ENCODE measurements around the gene MTA1.

MTA1 gene

DNA sequence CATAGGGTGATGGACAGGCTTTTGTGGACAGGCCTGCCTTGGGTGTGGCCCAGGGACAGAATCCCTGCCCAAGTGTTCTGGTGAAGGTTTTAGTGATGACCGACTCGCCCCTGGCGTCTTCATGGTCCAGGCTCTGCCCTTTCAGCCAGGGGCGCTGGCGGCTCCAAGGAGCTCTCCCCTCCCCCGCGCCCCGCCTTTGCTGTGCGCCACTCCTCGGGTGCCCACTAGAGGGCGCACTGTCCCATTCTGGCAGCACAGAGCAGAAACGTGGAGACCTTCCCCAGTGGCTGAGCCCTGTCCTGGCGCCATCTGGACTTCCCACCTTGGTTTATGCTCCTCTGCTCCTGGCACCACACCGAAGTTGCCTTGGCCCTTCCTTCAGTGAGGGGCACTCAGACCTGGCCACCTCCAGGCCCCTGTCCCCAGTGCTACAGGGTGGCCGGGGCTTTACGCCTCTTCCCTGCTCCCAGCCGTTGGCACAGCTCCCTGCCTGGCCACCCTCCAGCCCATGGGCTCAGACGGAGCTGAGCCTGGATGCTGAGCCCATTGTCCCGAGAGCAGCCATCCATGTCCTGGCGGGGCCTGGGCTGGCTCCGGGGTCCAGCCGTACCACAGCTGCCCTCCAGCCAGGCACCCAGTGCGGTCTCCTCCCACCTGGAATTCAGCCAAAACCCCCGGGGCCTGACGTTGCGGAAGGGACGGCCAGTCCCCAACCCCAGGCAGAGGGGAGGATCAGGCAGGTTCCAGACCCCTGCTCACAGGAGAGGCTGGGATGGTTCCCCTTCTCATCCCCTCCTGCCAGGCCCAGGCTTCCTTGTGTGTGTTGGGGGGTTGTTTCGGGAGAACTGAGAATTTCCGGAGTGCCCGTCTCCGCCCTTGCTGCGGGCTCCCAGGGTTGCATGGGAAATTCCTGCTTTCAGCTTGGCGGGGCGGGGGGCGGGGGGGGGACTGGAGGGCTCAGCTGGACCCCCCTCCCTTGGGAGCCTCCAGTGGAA lies 61.5 kb downstream of the MTA1 start:
- POLR2A ChIA-PET = interaction anchor here (0.5 to 2.0 kb wide), 4 partner anchors 9 to 460 kb away, joined by 3 to 17 read pairs (median 4); partner anchors contain the start of gene CDCA4
- CTCF ChIA-PET = interaction anchor here (0.6 to 3.2 kb wide), 43 partner anchors 10 to 803 kb away, joined by 3 to 87 read pairs (median 4); partner anchors contain the start of gene TEDC1
- H3K4me3 ChIP-seq (ENCODE audit: low read depth, low read length) = peak overlapping the region; percentile 65
- DNase-seq (ENCODE audit: low read depth, low spot score) = peak; percentile 28
- TF ChIP-seq, protein P1, sequence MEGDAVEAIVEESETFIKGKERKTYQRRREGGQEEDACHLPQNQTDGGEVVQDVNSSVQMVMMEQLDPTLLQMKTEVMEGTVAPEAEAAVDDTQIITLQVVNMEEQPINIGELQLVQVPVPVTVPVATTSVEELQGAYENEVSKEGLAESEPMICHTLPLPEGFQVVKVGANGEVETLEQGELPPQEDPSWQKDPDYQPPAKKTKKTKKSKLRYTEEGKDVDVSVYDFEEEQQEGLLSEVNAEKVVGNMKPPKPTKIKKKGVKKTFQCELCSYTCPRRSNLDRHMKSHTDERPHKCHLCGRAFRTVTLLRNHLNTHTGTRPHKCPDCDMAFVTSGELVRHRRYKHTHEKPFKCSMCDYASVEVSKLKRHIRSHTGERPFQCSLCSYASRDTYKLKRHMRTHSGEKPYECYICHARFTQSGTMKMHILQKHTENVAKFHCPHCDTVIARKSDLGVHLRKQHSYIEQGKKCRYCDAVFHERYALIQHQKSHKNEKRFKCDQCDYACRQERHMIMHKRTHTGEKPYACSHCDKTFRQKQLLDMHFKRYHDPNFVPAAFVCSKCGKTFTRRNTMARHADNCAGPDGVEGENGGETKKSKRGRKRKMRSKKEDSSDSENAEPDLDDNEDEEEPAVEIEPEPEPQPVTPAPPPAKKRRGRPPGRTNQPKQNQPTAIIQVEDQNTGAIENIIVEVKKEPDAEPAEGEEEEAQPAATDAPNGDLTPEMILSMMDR (IDR thresholded peaks at IDR 0.05; ENCODE audit: insufficient read depth, low read length, missing control alignments) = peak; percentile 99

DNA sequence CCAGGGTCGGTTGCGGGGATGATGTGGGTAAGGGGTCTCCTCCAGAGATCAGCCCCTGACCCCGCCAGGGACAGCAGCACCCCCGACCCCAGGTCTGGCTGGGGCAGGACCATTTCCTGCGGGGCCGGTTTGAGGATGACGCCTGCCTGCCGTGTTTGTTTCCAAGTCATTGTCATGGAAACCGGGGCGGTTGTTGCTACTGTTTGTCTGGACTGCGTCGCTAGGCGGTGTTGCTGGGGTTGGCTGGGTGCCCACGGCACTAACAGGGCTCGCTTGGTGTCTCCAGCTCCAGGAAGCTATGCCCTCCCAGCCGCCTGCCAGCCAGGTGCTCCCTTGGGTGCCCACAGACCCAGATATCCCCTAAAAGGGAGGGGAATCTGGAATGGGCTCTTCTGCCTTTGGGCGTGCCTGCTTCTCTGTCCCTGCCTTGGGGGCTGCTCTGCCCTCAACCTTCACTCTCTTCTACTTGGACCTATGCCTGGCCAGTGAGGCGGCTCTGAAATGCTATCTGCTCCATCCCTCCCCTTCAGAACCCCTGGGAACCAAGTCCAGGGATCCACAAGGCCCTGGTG lies 62.3 kb downstream of the MTA1 start:
- CTCF ChIA-PET = interaction anchor here (0.7 to 3.2 kb wide), 15 partner anchors 9 to 123 kb away, joined by 3 to 87 read pairs (median 10); partner anchors contain the start of gene TEDC1
- POLR2A ChIA-PET = interaction anchor here (2.0 kb wide), 1 partner anchor 8 kb away, joined by 17 read pairs; no protein-coding TSS in a partner anchor
- TF ChIP-seq, protein P1 (IDR thresholded peaks at IDR 0.05; ENCODE audit: insufficient read depth, low read length, missing control alignments) = peak; percentile 12
- H3K4me3 ChIP-seq (ENCODE audit: low read depth, low read length) = peak overlapping the region; percentile 65
- DNase-seq (ENCODE audit: low read depth, low spot score) = peak; percentile 81

DNA sequence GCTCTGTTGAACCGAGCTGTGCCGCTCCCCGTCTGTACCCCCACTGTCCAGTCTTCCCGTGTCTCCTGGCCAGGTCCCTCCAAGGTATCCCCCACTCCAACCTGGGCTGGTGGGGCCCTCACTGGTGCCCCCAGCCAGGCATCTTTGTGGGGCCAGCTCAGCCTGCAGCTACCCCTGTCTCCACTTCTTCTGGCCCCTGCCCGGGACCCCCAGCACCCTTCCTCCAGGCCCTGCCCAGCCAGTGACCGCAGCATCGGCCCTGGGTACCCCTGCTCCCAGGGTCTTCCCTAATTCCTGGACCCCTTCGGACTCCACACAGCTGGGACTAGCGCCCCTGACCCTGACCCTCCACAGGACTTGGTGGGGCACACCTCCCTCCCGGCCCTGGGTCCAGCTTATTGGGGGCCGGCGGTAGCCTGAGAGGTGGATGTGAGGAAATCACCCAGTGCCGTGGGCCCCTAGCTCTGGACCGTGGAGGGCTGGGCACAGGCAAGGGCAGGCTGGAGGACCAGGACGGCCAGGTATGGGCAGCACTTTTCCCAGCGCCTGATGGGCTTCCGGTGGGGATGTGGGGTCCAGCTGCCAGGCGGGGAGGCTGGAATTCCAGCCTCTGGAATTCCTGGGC lies 63.0 kb downstream of the MTA1 start:
- POLR2A ChIA-PET = no interaction called here
- DNase-seq (ENCODE audit: low read depth, low spot score) = no peak
- TF ChIP-seq, protein P1 (IDR thresholded peaks at IDR 0.05; ENCODE audit: insufficient read depth, low read length, missing control alignments) = no peak
- CTCF ChIA-PET = interaction anchor here (0.9 to 3.2 kb wide), 9 partner anchors 8 to 112 kb away, joined by 4 to 87 read pairs (median 15); partner anchors contain the start of gene TEDC1
- H3K4me3 ChIP-seq (ENCODE audit: low read depth, low read length) = no peak overlapping the region

DNA sequence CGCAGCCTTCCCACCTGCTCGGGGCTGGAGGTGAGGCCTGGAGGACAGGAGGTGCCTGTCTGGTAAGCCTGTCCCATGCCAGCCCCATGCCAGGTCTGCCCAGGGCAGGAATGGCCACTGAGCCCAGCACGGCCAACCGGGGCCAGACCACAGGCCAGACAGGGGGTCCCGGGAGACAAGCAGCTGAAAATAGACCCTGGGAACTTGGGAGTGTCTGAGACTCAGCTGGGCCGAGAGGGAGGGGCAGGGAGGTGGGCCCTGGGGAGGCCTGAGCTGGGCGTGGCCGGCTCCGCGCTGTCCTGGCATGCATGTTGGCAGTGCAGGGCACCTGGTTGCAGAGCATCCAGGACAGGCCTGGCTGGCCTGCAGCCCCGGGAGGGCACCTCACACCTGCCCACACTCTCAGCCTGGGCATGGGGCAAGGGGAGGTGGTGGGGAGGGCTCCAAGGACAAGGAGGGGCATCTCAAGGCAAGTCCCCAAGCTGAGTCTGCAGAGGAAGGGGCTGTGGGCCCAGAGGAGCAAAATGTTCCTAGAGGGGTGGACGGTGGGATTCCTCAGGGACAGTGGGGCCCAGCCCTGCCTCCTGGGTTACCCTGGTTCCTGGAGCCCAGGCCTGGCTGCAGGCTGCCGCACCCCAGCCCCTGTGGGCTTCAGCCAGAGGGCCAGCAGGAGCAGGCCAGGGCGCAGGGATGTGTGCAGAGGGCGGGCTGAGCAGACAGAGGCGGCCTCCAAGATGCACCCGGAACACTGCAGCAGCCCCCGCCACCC lies 63.9 kb downstream of the MTA1 start:
- H3K4me3 ChIP-seq (ENCODE audit: low read depth, low read length) = no peak overlapping the region
- TF ChIP-seq, protein P1 (IDR thresholded peaks at IDR 0.05; ENCODE audit: insufficient read depth, low read length, missing control alignments) = no peak
- POLR2A ChIA-PET = no interaction called here
- DNase-seq (ENCODE audit: low read depth, low spot score) = no peak
- CTCF ChIA-PET = interaction anchor here (0.7 to 3.1 kb wide), 3 partner anchors 11 to 113 kb away, joined by 3 to 19 read pairs (median 3); no protein-coding TSS in a partner anchor

DNA sequence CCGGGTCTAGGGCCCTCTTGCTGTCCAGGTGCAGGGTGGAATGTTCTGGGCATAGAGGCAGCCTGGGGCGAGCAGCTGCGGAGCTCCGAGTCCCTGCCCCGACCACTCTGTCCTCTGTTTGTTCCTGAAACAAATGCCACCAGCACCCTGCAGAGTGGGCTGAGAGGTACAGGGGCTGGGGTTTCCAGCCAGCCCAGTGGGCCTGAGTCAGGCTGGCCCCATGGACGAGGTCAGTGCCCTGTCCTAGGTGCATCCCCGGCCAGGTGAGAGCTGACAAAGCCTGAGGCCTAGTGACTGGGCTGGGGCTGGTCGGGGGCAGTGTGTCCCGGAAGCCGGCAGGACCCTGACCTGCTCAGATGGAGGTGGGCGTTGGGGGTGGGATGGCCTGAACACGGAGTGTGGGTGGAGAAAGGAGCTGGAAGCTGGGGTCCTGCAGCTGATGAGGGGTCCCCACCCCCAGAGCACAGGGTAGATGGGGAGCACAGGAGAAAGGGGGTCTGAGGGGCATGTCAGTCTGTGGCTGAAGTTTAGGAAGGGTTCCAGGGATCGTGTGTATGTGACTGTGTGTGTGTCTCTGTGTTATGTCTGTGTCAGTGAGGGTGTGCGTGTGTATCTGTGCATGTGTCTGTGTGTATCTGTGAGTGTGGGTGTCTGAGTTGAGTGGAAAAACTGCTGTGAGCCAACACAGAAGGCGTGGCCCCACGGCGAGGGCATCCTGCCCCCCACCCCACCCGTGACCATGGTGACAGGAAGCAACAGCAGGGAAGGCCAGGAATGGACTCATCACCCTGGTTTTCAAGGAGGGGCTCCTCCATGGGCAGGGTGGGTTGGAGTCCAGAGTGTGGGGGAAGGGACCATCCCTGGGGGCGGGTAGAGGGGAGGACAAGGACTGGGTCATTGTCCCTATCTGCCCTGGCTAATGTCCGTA lies 64.7 kb downstream of the MTA1 start:
- ChIA-PET CTCF (interaction anchor here (0.7 to 1.2 kb wide), 2 partner anchors 12 to 36 kb away, joined by 3 read pairs; no protein-coding TSS in a partner anchor), POLR2A (no interaction called here)
- no peak for DNase-seq (ENCODE audit: low read depth, low spot score)
- H3K4me3 ChIP-seq (ENCODE audit: low read depth, low read length) = no peak overlapping the region
- TF ChIP-seq, protein P1 (IDR thresholded peaks at IDR 0.05; ENCODE audit: insufficient read depth, low read length, missing control alignments) = no peak
